Measurements from ENCODE around the gene CCN5. TPM values are rescaled to one million over a fixed set of nuclear protein-coding genes. Genes with fewer than 3 reads are reported as not detected.
"Not testable (repeated sequence)": the region's sequence is repeated elsewhere in the genome, so short reads cannot be mapped to it uniquely, and the experiment has no call there.

Gene CCN5
- total RNA-seq, 1 experiment from 2014 or later, result not detected

GRCh38 chr20:44694159-44694558 lies 21.0 kb upstream of the CCN5 start:
- DNase-seq (ENCODE audit: low read depth), result no peak

GRCh38 chr20:44695295-44695673 lies 19.9 kb upstream of the CCN5 start:
- no peak for DNase-seq (ENCODE audit: low read depth)

- DNase-seq (ENCODE audit: low read depth), result no peak
Observed at GRCh38 chr20:44695674-44696300, 19.4 kb upstream of the CCN5 start.

- no peak for DNase-seq (ENCODE audit: low read depth)
Observed at GRCh38 chr20:44696315-44696714, 18.9 kb upstream of the CCN5 start.

- DNase-seq (ENCODE audit: low read depth), result not testable (repeated sequence)
Observed at GRCh38 chr20:44697041-44697440, 18.1 kb upstream of the CCN5 start.

- DNase-seq (ENCODE audit: low read depth), result no peak
Observed at GRCh38 chr20:44698351-44698750, 16.8 kb upstream of the CCN5 start.

- no peak for DNase-seq (ENCODE audit: low read depth)
Observed at GRCh38 chr20:44700306-44700705, 14.9 kb upstream of the CCN5 start.

GRCh38 chr20:44701118-44701857 lies 13.9 kb upstream of the CCN5 start:
- DNase-seq (ENCODE audit: low read depth), result no peak

GRCh38 chr20:44701858-44702256 lies 13.3 kb upstream of the CCN5 start:
- no peak for DNase-seq (ENCODE audit: low read depth)

GRCh38 chr20:44702776-44703175 lies 12.4 kb upstream of the CCN5 start:
- DNase-seq (ENCODE audit: low read depth), result peak; percentile 96

GRCh38 chr20:44703183-44703925 lies 11.8 kb upstream of the CCN5 start:
- no peak for DNase-seq (ENCODE audit: low read depth)

- no peak for DNase-seq (ENCODE audit: low read depth)
Observed at GRCh38 chr20:44703956-44704488, 11.1 kb upstream of the CCN5 start.

- peak; percentile 73 for DNase-seq (ENCODE audit: low read depth)
Observed at GRCh38 chr20:44704551-44704971, 10.6 kb upstream of the CCN5 start.

GRCh38 chr20:44705364-44706094 lies 9.6 kb upstream of the CCN5 start:
- no peak for DNase-seq (ENCODE audit: low read depth)

- DNase-seq (ENCODE audit: low read depth), result peak; percentile 50
Observed at GRCh38 chr20:44706301-44707017, 8.7 kb upstream of the CCN5 start.

- no peak for DNase-seq (ENCODE audit: low read depth)
Observed at GRCh38 chr20:44707018-44707579, 8.1 kb upstream of the CCN5 start.

- no peak for DNase-seq (ENCODE audit: low read depth)
Observed at GRCh38 chr20:44709380-44709779, 5.8 kb upstream of the CCN5 start.

- DNase-seq (ENCODE audit: low read depth), result no peak
Observed at GRCh38 chr20:44709797-44710196, 5.4 kb upstream of the CCN5 start.

GRCh38 chr20:44711237-44711636 lies 3.9 kb upstream of the CCN5 start:
- no peak for DNase-seq (ENCODE audit: low read depth)

GRCh38 chr20:44714102-44714700 lies 968 bp upstream of the CCN5 start:
- no peak for DNase-seq (ENCODE audit: low read depth)
